Natural killer cell treated with Interleukin-12 subunit alpha and Interleukin-12 subunit beta and Interleukin-15 and Interleukin-18, amount 100 ng/mL, for 72 hours (primary cell): Measurements from ENCODE around the gene PRDX2. TPM values are rescaled to one million over a fixed set of nuclear protein-coding genes. Genes with fewer than 3 reads are reported as not detected.
"Not testable (repeated sequence)": the region's sequence is repeated elsewhere in the genome, so short reads cannot be mapped to it uniquely, and the experiment has no call there.

Source experiments
- ATAC-seq, 2 donors: fragments of 150-1000 bp; cut with Tn5 transposase in 1 of 2; sonication (Bioruptor Pico), chemical (Tn5 transposase) in 1 of 2; 2 replicates each; pipeline ENCODE4 v1.10.0; 2021
- DNase-seq: peaks from one replicate; pipeline ENCODE4 v3.0.0; 2022; ENCODE audit warnings: low spot score
- H3K27ac Mint-ChIP-seq, 2 donors: 1 replicate in 1 of 2; 2 replicates in 1 of 2; pipeline ENCODE4 v1.8.0; 2022; ENCODE audit warnings: mixed read lengths in 2 of 2, mild to moderate bottlenecking in 1 of 2, moderate library complexity in 1 of 2
- H3K27me3 Mint-ChIP-seq, 2 donors: 1 replicate in 1 of 2; 2 replicates in 1 of 2; pipeline ENCODE4 v1.8.0; 2022; ENCODE audit warnings: mixed read lengths in 2 of 2
- H3K36me3 Mint-ChIP-seq: one replicate; pipeline ENCODE4 v1.8.0; 2022; ENCODE audit warnings: mixed read lengths
- H3K4me1 Mint-ChIP-seq, 2 donors: 1 replicate in 1 of 2; 2 replicates in 1 of 2; pipeline ENCODE4 v1.8.0; 2022; ENCODE audit warnings: low read depth in 2 of 2, mixed read lengths in 2 of 2, mild to moderate bottlenecking in 1 of 2
- H3K4me3 Mint-ChIP-seq: one replicate; pipeline ENCODE4 v1.8.0; 2022; ENCODE audit warnings: mixed read lengths
- H3K9me3 Mint-ChIP-seq: 2 replicates; pipeline ENCODE4 v1.8.0; 2022; ENCODE audit warnings: mixed read lengths
- total RNA-seq, 2 donors: library from RNA; stranded (reverse); gene quantifications; one replicate each; pipeline ENCODE4 v1.2.3, GENCODE V29; 2022

Gene PRDX2
- total RNA-seq, 2 donors from 2014 or later: 150 to 226 TPM

GRCh38 chr19:12836529-12836863 is 34.9 kb upstream of the PRDX2 start:
- ATAC-seq: no peak
- no peaks in the 10 kb centered on the region for H3K9me3 Mint-ChIP-seq
- H3K27me3 Mint-ChIP-seq: peaks cover 50 to 62% of the 10 kb centered on the region in 2 donors
- peaks cover 28 to 36% of the 10 kb centered on the region in 2 donors for H3K4me1 Mint-ChIP-seq
- no peak for DNase-seq
- H3K36me3 Mint-ChIP-seq: peaks cover 5% of the 10 kb centered on the region
- H3K27ac Mint-ChIP-seq: no peak overlapping the region
- H3K4me3 Mint-ChIP-seq: no peak overlapping the region

GRCh38 chr19:12834976-12835757 is 33.6 kb upstream of the PRDX2 start:
- H3K27me3 Mint-ChIP-seq: peaks cover 49 to 63% of the 10 kb centered on the region in 2 donors
- H3K27ac Mint-ChIP-seq: no peak overlapping the region
- peaks cover 26 to 27% of the 10 kb centered on the region in 2 donors for H3K4me1 Mint-ChIP-seq

GRCh38 chr19:12834566-12834943 is 33.0 kb upstream of the PRDX2 start, which contains the start of gene RTBDN:
RTBDN (minus strand) TSS chr19:12834579; CDS start chr19:12829979, 4,600 bp downstream.
- Mint-ChIP-seq H3K36me3 (peaks cover 4% of the 10 kb centered on the region), H3K27ac (no peak within 1 kb of the TSS), H3K4me1 (peaks cover 24 to 26% of the 10 kb centered on the region in 2 donors), H3K9me3 (no peaks in the 10 kb centered on the region), H3K4me3 (peak within 1 kb of the TSS; percentile 67), H3K27me3 (peaks cover 48 to 60% of the 10 kb centered on the region in 2 donors)
- no peak for ATAC-seq
- no peak for DNase-seq

More at GRCh38 chr19:12834976-12835757, 33.6 kb upstream of the PRDX2 start:
- Mint-ChIP-seq H3K4me3 (peak overlapping the region; percentile 67), H3K9me3 (no peaks in the 10 kb centered on the region), H3K36me3 (peaks cover 4% of the 10 kb centered on the region)
- no peak for DNase-seq
- no peak for ATAC-seq

GRCh38 chr19:12833738-12834565 is 32.4 kb upstream of the PRDX2 start:
- peaks cover 44 to 54% of the 10 kb centered on the region in 2 donors for H3K27me3 Mint-ChIP-seq
- ATAC-seq (peak; percentile 51 to 59), DNase-seq (no peak)
- peaks cover 18 to 21% of the 10 kb centered on the region in 2 donors for H3K4me1 Mint-ChIP-seq
- H3K27ac Mint-ChIP-seq: no peak overlapping the region
- H3K4me3 Mint-ChIP-seq: peak overlapping the region; percentile 67
- no peaks in the 10 kb centered on the region for H3K36me3 Mint-ChIP-seq
- H3K9me3 Mint-ChIP-seq: no peaks in the 10 kb centered on the region

GRCh38 chr19:12833418-12833737 is 31.8 kb upstream of the PRDX2 start:
- Mint-ChIP-seq H3K9me3 (no peaks in the 10 kb centered on the region), H3K4me3 (peak overlapping the region; percentile 37), H3K27me3 (peaks cover 46 to 52% of the 10 kb centered on the region in 2 donors), H3K36me3 (no peaks in the 10 kb centered on the region), H3K4me1 (peaks cover 18 to 21% of the 10 kb centered on the region in 2 donors), H3K27ac (no peak overlapping the region)
- DNase-seq: no peak
- no peak for ATAC-seq

GRCh38 chr19:12828494-12828893 is 26.9 kb upstream of the PRDX2 start:
- DNase-seq (no peak), ATAC-seq (peak in 1 of 2 donors; percentile 51)
- H3K4me1 Mint-ChIP-seq: peaks cover 21 to 27% of the 10 kb centered on the region in 2 donors
- H3K4me3 Mint-ChIP-seq: no peak overlapping the region
- no peaks in the 10 kb centered on the region for H3K36me3 Mint-ChIP-seq
- H3K27ac Mint-ChIP-seq: no peak overlapping the region
- H3K27me3 Mint-ChIP-seq: peaks cover 42 to 50% of the 10 kb centered on the region in 2 donors
- H3K9me3 Mint-ChIP-seq: no peaks in the 10 kb centered on the region

- peak overlapping the region; percentile 25 for H3K4me3 Mint-ChIP-seq
- H3K36me3 Mint-ChIP-seq: peaks cover 4% of the 10 kb centered on the region
- H3K4me1 Mint-ChIP-seq: peaks cover 9 to 11% of the 10 kb centered on the region in 2 donors
- no peak overlapping the region for H3K27ac Mint-ChIP-seq
- DNase-seq (no peak), ATAC-seq (peak in 1 of 2 donors; percentile 39)
- peaks cover 2% of the 10 kb centered on the region for H3K9me3 Mint-ChIP-seq
- peaks cover 27 to 30% of the 10 kb centered on the region in 2 donors for H3K27me3 Mint-ChIP-seq
These were observed 23.9 kb upstream of the PRDX2 start for GRCh38 chr19:12825254-12826131.

- H3K4me1 Mint-ChIP-seq: peaks cover 9 to 11% of the 10 kb centered on the region in 2 donors
- no peak overlapping the region for H3K27ac Mint-ChIP-seq
- H3K36me3 Mint-ChIP-seq: peaks cover 4% of the 10 kb centered on the region
- ATAC-seq (no peak), DNase-seq (no peak)
- peaks cover 15 to 18% of the 10 kb centered on the region in 2 donors for H3K27me3 Mint-ChIP-seq
- H3K4me3 Mint-ChIP-seq: no peak overlapping the region
- peaks cover 2% of the 10 kb centered on the region for H3K9me3 Mint-ChIP-seq
These were observed 20.2 kb upstream of the PRDX2 start for GRCh38 chr19:12821761-12822160.

GRCh38 chr19:12817810-12818209 is 16.2 kb upstream of the PRDX2 start:
- H3K27me3 Mint-ChIP-seq, H3K4me3 Mint-ChIP-seq, H3K4me1 Mint-ChIP-seq, ATAC-seq, H3K27ac Mint-ChIP-seq, H3K9me3 Mint-ChIP-seq, DNase-seq, H3K36me3 Mint-ChIP-seq: not testable (repeated sequence)

GRCh38 chr19:12817188-12817587 is 15.6 kb upstream of the PRDX2 start:
- not testable (repeated sequence) for H3K36me3 Mint-ChIP-seq, ATAC-seq, H3K27ac Mint-ChIP-seq, H3K4me3 Mint-ChIP-seq, DNase-seq, H3K27me3 Mint-ChIP-seq, H3K4me1 Mint-ChIP-seq, H3K9me3 Mint-ChIP-seq

- H3K27ac Mint-ChIP-seq: no peak overlapping the region
- no peaks in the 10 kb centered on the region for H3K36me3 Mint-ChIP-seq
- no peaks in the 10 kb centered on the region for H3K9me3 Mint-ChIP-seq
- no peaks in the 10 kb centered on the region for H3K27me3 Mint-ChIP-seq
- no peaks in the 10 kb centered on the region for H3K4me1 Mint-ChIP-seq
- no peak for ATAC-seq
- H3K4me3 Mint-ChIP-seq: no peak overlapping the region
- DNase-seq: no peak
These were observed 13.5 kb upstream of the PRDX2 start for GRCh38 chr19:12815088-12815487.

GRCh38 chr19:12806242-12807081 is 4.9 kb upstream of the PRDX2 start, which contains the start of gene RNASEH2A:
RNASEH2A (plus strand) TSS chr19:12806584; CDS start chr19:12806674, 90 bp downstream.
- Mint-ChIP-seq H3K27ac (peak within 1 kb of the TSS; percentile 81 to 86), H3K27me3 (no peaks in the 10 kb centered on the region), H3K36me3 (no peaks in the 10 kb centered on the region), H3K4me1 (peaks cover 18 to 21% of the 10 kb centered on the region in 2 donors), H3K9me3 (no peaks in the 10 kb centered on the region), H3K4me3 (peak within 1 kb of the TSS; percentile 94)
- peak; percentile 92 for DNase-seq
- peak; percentile 93 to 96 for ATAC-seq
